ENCODE results near the gene MLLT3.

GRCh38 chr9:20463823-20464222 lies 158.5 kb downstream of the MLLT3 start:
- TF ChIP-seq CTCF (IDR thresholded peaks at IDR 0.05; ENCODE audit: extremely low read depth in 1 of 2, insufficient read depth in 1 of 2, low read depth in 1 of 2, low read length in 2 of 2) (no peak), MYC (IDR thresholded peaks at IDR 0.05; ENCODE audit: low read depth, low read length) (no peak), POLR2A (IDR thresholded peaks at IDR 0.05; ENCODE audit: low read depth, low read length) (no peak), POLR2AphosphoS5 (IDR thresholded peaks at IDR 0.05; ENCODE audit: insufficient read depth, low read depth, low read length) (no peak), EZH2 (IDR thresholded peaks at IDR 0.05; ENCODE audit: borderline replicate concordance, low read depth, low read length, severe bottlenecking) (no peak), JUN (IDR thresholded peaks at IDR 0.05; ENCODE audit: borderline replicate concordance, insufficient read depth, insufficient read length, low read depth) (no peak)

All from endothelial cell of umbilical vein (primary cell).